ENCODE results near the gene TACR3.
A peak's percentile ranks its signal among the peaks of the same experiment; 100 is the strongest.
"Not testable (repeated sequence)": the region's sequence is repeated elsewhere in the genome, so short reads cannot be mapped to it uniquely, and the experiment has no call there.

The TACR3 gene

GRCh38 chr4:103719830-103720207 is at the start of gene TACR3:
TACR3 (minus strand) TSS chr4:103719985; CDS start chr4:103719675, 310 bp downstream.
- no peak for DNase-seq
- in situ Hi-C loops (cut with HindIII; ENCODE audit: low pct_ligation_motif_present, low sequenced_read_pairs) = no loop called here
- Histone ChIP-seq H3K27ac (no peak within 1 kb of the TSS), H3K36me3 (replicated peaks) (no peaks in the 10 kb centered on the region), H3K4me3 (ENCODE audit: low read depth, low read length) (peak within 1 kb of the TSS; percentile 47), H3K27me3 (replicated peaks) (no peaks in the 10 kb centered on the region)
- TF ChIP-seq, protein P1, sequence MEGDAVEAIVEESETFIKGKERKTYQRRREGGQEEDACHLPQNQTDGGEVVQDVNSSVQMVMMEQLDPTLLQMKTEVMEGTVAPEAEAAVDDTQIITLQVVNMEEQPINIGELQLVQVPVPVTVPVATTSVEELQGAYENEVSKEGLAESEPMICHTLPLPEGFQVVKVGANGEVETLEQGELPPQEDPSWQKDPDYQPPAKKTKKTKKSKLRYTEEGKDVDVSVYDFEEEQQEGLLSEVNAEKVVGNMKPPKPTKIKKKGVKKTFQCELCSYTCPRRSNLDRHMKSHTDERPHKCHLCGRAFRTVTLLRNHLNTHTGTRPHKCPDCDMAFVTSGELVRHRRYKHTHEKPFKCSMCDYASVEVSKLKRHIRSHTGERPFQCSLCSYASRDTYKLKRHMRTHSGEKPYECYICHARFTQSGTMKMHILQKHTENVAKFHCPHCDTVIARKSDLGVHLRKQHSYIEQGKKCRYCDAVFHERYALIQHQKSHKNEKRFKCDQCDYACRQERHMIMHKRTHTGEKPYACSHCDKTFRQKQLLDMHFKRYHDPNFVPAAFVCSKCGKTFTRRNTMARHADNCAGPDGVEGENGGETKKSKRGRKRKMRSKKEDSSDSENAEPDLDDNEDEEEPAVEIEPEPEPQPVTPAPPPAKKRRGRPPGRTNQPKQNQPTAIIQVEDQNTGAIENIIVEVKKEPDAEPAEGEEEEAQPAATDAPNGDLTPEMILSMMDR (IDR thresholded peaks at IDR 0.05; ENCODE audit: low read depth, low read length, missing control alignments) = no peak

DNA sequence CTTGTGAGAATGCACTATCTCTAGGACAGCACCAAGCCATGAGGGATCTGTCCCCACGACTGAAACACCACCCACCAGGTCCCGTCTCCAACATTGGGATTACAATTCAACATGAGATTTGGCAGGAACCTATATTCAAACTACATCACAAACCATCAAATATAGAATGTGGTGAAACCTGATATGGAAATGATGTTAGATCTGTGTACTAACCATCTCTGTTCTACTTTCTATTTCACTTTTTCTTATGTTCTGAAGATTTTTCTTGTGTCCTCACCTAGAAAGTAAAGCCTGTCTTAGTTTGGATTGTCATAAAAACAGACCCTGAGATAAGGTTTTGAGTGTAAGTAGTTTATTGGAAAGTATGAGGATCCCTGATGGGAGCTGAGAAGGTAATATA is 37.8 kb upstream of the TACR3 start:
- DNase-seq = no peak

DNA sequence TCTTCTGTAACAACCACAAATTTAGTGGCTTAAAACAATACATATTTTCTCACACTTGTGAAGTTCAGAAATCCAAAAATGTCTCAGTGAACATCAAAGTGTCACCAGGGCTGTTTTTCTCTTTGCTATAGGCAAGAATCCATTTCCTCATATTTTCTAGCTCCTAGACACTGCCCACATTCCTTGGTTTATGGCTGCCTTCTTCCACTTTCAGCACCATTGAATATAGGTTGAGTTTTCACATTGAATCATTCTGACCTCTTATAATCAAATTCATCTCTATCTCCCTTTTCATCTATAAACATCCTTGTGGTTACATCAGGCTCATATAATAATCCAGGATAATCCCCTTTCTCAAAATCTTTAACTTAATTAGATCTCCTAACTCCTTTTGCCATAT is 37.0 kb upstream of the TACR3 start:
- H3K27me3 ChIP-seq (replicated peaks) = no peaks in the 10 kb centered on the region
- H3K4me3 ChIP-seq (ENCODE audit: low read depth, low read length) = no peak overlapping the region
- in situ Hi-C loops (cut with HindIII; ENCODE audit: low pct_ligation_motif_present, low sequenced_read_pairs) = no loop called here
- no peak overlapping the region for H3K27ac ChIP-seq
- DNase-seq = no peak
- TF ChIP-seq, protein P1 (IDR thresholded peaks at IDR 0.05; ENCODE audit: low read depth, low read length, missing control alignments) = no peak
- no peaks in the 10 kb centered on the region for H3K36me3 ChIP-seq (replicated peaks)

More for the DNA sequence above, 37.8 kb upstream of the TACR3 start:
- TF ChIP-seq, protein P1 (IDR thresholded peaks at IDR 0.05; ENCODE audit: low read depth, low read length, missing control alignments) = no peak
- H3K27ac ChIP-seq = no peak overlapping the region
- no peaks in the 10 kb centered on the region for H3K36me3 ChIP-seq (replicated peaks)
- no peak overlapping the region for H3K4me3 ChIP-seq (ENCODE audit: low read depth, low read length)
- in situ Hi-C loops (cut with HindIII; ENCODE audit: low pct_ligation_motif_present, low sequenced_read_pairs) = no loop called here
- no peaks in the 10 kb centered on the region for H3K27me3 ChIP-seq (replicated peaks)

DNA sequence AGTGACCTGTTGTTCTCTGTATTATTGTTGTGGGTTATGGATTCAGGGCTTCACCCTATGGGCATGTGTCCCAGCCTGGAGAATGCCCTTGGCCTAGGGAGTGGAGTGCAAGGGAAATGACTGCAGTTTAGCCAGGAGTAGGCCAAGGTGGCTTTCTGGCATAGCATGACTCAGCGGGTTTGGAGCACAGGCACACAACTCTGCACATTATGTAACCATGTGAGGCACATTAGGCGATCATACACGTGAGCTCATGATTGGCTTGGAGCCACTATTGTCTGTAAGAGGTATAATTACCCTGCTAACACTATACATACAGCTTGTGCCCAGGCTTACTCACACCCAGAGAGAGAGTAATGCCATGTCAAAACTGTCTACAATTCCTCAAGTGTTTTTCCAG is 35.1 kb upstream of the TACR3 start:
- Histone ChIP-seq H3K4me3 (ENCODE audit: low read depth, low read length) (no peak overlapping the region), H3K27me3 (replicated peaks) (no peaks in the 10 kb centered on the region), H3K27ac (no peak overlapping the region), H3K36me3 (replicated peaks) (no peaks in the 10 kb centered on the region)
- no peak for DNase-seq
- in situ Hi-C loops (cut with HindIII; ENCODE audit: low pct_ligation_motif_present, low sequenced_read_pairs) = no loop called here
- TF ChIP-seq, protein P1 (IDR thresholded peaks at IDR 0.05; ENCODE audit: low read depth, low read length, missing control alignments) = no peak

DNA sequence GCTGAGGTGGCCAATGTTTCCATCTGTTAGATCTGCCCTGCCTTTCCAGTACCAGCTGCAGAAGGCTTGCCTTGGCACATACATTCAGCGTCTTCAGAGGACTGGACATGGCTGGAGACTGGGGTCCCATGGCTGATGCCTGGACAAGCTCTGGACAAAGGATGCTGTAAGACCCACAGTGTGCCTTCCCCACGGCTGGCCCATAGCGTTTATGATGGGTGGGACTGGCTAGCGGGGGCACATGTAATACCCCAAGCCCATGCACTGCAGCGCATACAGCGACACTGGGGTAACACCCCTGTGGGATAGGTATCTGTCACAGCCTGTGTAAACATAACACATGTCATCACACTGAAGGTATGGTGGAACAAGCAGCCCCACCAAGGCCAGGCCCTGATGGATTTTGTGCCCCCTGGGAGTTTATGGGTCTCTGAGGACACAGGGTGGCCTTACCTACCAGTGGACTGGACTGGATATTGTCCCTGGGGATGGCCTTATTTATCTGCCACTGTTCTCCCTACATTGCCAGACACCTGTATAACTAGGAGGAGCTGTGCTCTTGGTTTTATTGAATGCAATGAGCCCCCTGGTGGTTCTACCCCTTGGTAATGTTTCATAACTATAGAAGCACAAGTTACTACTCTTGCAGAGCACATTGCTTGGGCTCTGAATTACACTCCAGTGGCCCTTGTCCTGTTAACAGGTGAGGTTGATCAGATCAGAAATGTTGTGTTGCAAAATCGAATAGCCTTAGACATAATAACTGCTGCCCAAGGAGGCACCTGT is 34.3 kb upstream of the TACR3 start:
- in situ Hi-C loops (cut with HindIII; ENCODE audit: low pct_ligation_motif_present, low sequenced_read_pairs) = no loop called here
- no peak overlapping the region for H3K27ac ChIP-seq
- H3K27me3 ChIP-seq (replicated peaks) = no peaks in the 10 kb centered on the region
- no peak overlapping the region for H3K4me3 ChIP-seq (ENCODE audit: low read depth, low read length)
- H3K36me3 ChIP-seq (replicated peaks) = no peaks in the 10 kb centered on the region
- TF ChIP-seq, protein P1 (IDR thresholded peaks at IDR 0.05; ENCODE audit: low read depth, low read length, missing control alignments) = no peak
- no peak for DNase-seq

DNA sequence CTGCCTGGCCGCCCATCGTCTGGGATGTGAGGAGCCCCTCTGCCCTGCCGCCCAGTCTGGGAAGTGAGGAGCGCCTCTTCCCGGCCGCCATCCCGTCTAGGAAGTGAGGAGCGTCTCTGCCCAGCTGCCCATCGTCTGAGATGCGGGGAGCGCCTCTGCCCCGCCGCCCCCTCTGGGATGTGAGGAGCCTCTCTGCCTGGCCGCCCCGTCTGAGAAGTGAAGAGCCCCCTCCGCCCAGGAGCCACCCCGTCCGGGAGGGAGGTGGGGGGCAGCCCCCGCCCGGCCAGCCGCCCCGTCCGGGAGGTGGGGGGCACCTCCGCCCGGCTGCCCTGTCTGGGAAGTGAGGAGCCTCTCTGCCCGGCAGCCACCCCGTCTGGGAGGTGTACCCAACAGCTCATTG is 3.4 kb upstream of the TACR3 start:
- in situ Hi-C loops (cut with HindIII; ENCODE audit: low pct_ligation_motif_present, low sequenced_read_pairs); H3K4me3 ChIP-seq (ENCODE audit: low read depth, low read length): not testable (repeated sequence)

More for the DNA sequence above, 3.4 kb upstream of the TACR3 start:
- not testable (repeated sequence) for DNase-seq; H3K27me3 ChIP-seq (replicated peaks); H3K27ac ChIP-seq; H3K36me3 ChIP-seq (replicated peaks)
